Subcutaneous adipose tissue (tissue), 4 donors: ENCODE data around the gene STXBP6. TPM values are rescaled to one million over a fixed set of nuclear protein-coding genes. Genes with fewer than 3 reads are reported as not detected.

Source experiments
- CTCF ChIP-seq: fragments of 450-650 bp; IDR thresholded peaks from one replicate; pipeline ENCODE4 v1.5.1; 2016; ENCODE audit warnings: low read depth, mild to moderate bottlenecking, control low read depth, antibody characterized with exemption, moderate library complexity
- total RNA-seq, 4 donors: library from RNA; depleted of rRNA; stranded (reverse); fragments of >200 nt; gene quantifications; one replicate each; pipeline ENCODE4 v1.1.0, GENCODE V29; 2016

The STXBP6 gene
- total RNA-seq, 4 donors from 2014 or later: 5.4 to 11.7 (median 9.3) TPM

DNA sequence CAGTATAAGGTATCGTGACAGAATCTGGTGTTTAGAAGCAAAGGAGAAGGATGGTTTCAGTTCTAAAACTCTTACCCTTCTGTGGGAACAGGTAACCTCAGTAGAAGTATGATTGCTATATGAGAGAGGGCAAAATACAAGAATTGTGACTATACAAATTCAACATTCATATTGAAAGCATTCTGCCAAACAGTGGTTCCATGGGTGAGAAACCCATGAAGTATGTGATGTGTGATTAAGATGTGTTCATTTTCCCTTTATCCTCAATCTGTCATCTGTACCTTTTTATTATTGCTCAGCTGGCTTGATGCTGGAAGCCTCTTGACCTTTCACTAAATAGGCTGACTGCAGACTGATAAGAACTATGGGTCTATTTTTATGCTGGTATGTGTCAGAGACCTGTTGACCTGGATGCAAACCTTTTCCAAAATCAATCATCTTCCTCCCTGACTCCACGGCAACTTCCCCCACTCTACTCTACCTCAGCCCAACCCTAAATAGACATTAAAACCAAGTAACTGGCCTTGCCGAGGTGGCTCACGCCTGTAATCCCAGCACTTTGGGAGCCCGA, 109.6 kb downstream of the STXBP6 start:
- TF ChIP-seq CTCF: no peak

- TF ChIP-seq CTCF: no peak
Observed at GRCh38 chr14:24938593-24938992, 111.4 kb downstream of the STXBP6 start.

DNA sequence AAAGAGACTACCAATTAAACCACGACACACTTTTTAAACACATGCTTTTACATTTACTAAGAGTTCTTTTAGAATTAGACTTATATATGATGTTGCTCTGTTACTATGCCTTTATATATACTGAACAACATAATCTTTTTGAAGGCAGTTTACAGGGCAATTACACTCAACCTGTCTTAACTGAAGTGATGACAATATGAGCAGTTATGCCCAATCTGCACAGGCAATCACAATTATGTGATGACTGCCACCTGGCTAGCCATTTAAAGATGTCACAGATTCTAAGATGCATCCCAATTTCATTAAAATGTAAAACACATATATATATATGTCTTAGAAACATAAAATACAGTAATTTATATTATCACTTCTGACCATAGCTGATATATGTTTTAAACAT, 112.6 kb downstream of the STXBP6 start:
- no peak for TF ChIP-seq CTCF

DNA sequence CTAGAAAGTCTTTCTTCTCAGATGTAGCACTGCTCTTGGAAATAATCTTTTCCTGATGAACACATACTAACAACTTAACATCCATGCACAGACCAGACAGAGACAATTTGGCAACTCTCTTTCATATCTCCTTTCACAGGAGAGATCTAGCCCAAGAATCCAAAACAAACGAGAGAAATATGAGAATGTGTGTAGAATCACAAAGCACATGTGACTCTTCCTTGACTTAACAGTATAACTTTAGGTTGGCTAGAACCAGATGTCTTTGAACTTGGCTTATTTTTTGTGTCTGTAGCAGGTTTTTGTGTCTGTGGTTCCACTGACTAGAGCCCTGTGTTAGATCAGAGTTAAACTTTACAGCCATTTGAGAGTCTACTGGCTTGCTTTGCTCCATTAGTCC, 114.2 kb downstream of the STXBP6 start:
- TF ChIP-seq CTCF: no peak

GRCh38 chr14:24928386-24928900, 121.5 kb downstream of the STXBP6 start:
- TF ChIP-seq CTCF: no peak

DNA sequence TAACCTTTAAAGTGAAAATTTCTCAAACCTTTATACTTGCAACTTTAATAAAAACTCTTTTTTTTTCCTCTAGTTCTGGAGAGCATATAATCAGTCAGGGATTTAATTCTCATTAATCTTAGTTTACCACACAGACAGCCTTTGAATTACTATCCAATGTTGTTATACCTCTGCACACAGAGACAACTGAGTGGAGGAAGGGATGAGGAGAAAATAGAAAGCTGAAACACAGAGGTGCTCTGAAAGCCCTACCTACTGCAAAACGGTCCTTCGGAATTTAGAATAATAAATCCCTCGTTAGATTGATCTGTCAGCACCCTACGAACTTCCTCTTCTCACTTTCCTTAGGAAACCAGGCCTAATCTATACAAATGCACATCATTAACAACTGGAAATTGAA, 122.1 kb downstream of the STXBP6 start:
- no peak for TF ChIP-seq CTCF

GRCh38 chr14:24925771-24926374, 124.1 kb downstream of the STXBP6 start:
- no peak for TF ChIP-seq CTCF
